Measurements from ENCODE around the gene COL6A1. TPM values are rescaled to one million over a fixed set of nuclear protein-coding genes. Genes with fewer than 3 reads are reported as not detected.

Gene COL6A1
- total RNA-seq, 1 experiment from 2014 or later: 193 TPM

DNA sequence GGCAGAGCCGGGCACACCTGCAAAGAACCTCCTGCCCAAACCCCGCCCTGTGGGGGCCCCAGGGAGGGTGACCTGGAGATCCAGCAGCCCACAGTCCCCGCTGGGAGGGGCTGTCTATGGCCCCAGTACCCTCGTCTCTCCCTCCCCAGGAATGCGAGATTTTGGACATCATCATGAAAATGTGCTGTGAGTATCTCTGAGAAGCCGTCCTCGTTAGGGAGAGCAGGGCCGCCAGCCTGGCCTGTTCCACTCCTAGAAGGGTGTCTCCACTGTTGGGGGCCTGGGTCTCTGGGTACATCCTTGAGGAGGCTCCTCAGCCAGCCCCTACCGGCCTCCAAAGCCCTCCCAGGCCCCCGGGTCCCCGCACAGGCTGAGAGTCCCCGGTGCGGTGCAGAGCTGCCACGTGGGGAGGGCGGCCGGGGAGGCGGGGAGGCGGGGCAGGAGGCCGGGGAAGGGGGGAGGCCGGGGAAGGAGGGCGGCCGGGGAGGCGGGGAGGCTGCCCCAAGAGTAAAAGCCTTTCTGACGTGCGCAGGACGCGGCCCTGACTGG lies 18.7 kb downstream of the COL6A1 start:
- WGBS (ENCODE audit: extremely low coverage, insufficient read length, low lambda C conversion rate): no CpG with 5 or more reads among the region's 27 CpGs
- H4K8ac ChIP-seq (replicated peaks; ENCODE audit: insufficient read length, low read depth, low read length): no peak overlapping the region
- no peaks in the 10 kb centered on the region for H3K79me1 ChIP-seq (ENCODE audit: insufficient read depth, low read depth, low read length, poor library complexity, severe bottlenecking)
- TF ChIP-seq, protein P1, sequence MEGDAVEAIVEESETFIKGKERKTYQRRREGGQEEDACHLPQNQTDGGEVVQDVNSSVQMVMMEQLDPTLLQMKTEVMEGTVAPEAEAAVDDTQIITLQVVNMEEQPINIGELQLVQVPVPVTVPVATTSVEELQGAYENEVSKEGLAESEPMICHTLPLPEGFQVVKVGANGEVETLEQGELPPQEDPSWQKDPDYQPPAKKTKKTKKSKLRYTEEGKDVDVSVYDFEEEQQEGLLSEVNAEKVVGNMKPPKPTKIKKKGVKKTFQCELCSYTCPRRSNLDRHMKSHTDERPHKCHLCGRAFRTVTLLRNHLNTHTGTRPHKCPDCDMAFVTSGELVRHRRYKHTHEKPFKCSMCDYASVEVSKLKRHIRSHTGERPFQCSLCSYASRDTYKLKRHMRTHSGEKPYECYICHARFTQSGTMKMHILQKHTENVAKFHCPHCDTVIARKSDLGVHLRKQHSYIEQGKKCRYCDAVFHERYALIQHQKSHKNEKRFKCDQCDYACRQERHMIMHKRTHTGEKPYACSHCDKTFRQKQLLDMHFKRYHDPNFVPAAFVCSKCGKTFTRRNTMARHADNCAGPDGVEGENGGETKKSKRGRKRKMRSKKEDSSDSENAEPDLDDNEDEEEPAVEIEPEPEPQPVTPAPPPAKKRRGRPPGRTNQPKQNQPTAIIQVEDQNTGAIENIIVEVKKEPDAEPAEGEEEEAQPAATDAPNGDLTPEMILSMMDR (conservative IDR thresholded peaks at IDR 0.05): no peak
- H4K20me1 ChIP-seq (ENCODE audit: control insufficient read depth, insufficient read depth, insufficient read length): no peaks in the 10 kb centered on the region
- no peak overlapping the region for H3T11ph ChIP-seq (ENCODE audit: low read length)
- no peak overlapping the region for H3K18ac ChIP-seq (ENCODE audit: insufficient read length, low read depth, low read length)
- H3K23ac ChIP-seq (ENCODE audit: insufficient read length, low read depth, low read length): no peak overlapping the region
- H2BK120ac ChIP-seq (ENCODE audit: low read depth, low read length, poor library complexity, severe bottlenecking): no peak overlapping the region
- Mint-ChIP-seq H3K4me3 (no peak overlapping the region), H3K27me3 (ENCODE audit: low read depth) (no peaks in the 10 kb centered on the region), H3K4me1 (no peaks in the 10 kb centered on the region), H3K36me3 (ENCODE audit: insufficient read depth in 1 of 3, low read depth in 3 of 3) (peaks cover 14 to 36% (median 16%) of the 10 kb centered on the region in 3 experiments), H3K27ac (no peak overlapping the region), H3K9me3 (peaks cover under 1 to 3% of the 10 kb centered on the region in 2 experiments; a peak in 2 of 5 replicates)
- H2BK5ac ChIP-seq (ENCODE audit: insufficient read length, low read length): no peak overlapping the region
- no peak overlapping the region for H3K27ac ChIP-seq (ENCODE audit: insufficient read length, low read depth, low read length)
- no peak overlapping the region for H2BK12ac ChIP-seq (ENCODE audit: insufficient read length, low read depth, low read length)
- H3K4me1 ChIP-seq (ENCODE audit: insufficient read depth, low read length): no peaks in the 10 kb centered on the region
- H2BK20ac ChIP-seq (ENCODE audit: low read depth, low read length, poor library complexity, severe bottlenecking): no peak overlapping the region
- no peaks in the 10 kb centered on the region for H3K23me2 ChIP-seq (ENCODE audit: insufficient read length, low read depth, low read length, poor library complexity, severe bottlenecking)
- H3K4me2 ChIP-seq (ENCODE audit: insufficient read depth, insufficient read length, low read length): no peak overlapping the region
- no peak overlapping the region for H4K5ac ChIP-seq (ENCODE audit: insufficient read length, low read depth, low read length)
- no peak overlapping the region for H2BK15ac ChIP-seq (ENCODE audit: low read depth, low read length)
- H3K56ac ChIP-seq (ENCODE audit: insufficient read length, low read depth, low read length): no peak overlapping the region
- no peaks in the 10 kb centered on the region for H3K9me3 ChIP-seq (ENCODE audit: control insufficient read depth, low read depth, low read length)
- no peak overlapping the region for H3K14ac ChIP-seq (ENCODE audit: insufficient read depth, low read length)
- no peak overlapping the region for H4K91ac ChIP-seq (ENCODE audit: insufficient read length, low read depth, low read length)
- H2AFZ ChIP-seq (ENCODE audit: low read length): no peak overlapping the region
- peak; percentile 23 for DNase-seq
- no peak overlapping the region for H3K9ac ChIP-seq (ENCODE audit: extremely low read depth, insufficient read length, low read length)
- H3K79me2 ChIP-seq (ENCODE audit: insufficient read depth, low read length): no peaks in the 10 kb centered on the region
- H3K27me3 ChIP-seq (ENCODE audit: insufficient read depth, low read length): no peaks in the 10 kb centered on the region
- H2AK5ac ChIP-seq (ENCODE audit: insufficient read length, low read length): no peak overlapping the region
- H3K4ac ChIP-seq (ENCODE audit: low read depth, low read length): no peak overlapping the region
